ENCODE data around the gene HYPK.

The HYPK gene

DNA sequence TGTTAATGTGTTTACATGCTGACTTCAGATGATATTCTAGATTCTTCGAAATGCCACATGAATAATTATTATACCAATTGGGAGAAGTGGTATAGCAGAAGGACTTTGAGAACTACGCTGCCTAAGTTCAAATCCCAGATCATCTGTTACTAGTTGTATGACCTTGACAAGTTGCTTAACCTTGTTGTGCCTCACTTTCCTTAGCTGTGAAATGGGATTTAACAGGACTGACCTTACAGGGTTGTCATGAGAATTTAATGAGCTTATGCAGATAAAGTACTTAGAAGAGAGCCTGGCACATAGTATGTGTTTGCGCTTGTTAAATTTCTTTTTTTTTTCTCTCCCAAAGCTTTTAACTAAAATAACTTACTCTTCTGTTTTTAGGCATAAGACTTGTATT, 50.9 kb downstream of the HYPK start:
- no peaks in the 10 kb centered on the region for H3K9me3 ChIP-seq
- no peak for DNase-seq
- H3K4me1 ChIP-seq, result no peaks in the 10 kb centered on the region
- no peak overlapping the region for H3K4me3 ChIP-seq
- no peaks in the 10 kb centered on the region for H3K27me3 ChIP-seq
- TF ChIP-seq, protein P1, sequence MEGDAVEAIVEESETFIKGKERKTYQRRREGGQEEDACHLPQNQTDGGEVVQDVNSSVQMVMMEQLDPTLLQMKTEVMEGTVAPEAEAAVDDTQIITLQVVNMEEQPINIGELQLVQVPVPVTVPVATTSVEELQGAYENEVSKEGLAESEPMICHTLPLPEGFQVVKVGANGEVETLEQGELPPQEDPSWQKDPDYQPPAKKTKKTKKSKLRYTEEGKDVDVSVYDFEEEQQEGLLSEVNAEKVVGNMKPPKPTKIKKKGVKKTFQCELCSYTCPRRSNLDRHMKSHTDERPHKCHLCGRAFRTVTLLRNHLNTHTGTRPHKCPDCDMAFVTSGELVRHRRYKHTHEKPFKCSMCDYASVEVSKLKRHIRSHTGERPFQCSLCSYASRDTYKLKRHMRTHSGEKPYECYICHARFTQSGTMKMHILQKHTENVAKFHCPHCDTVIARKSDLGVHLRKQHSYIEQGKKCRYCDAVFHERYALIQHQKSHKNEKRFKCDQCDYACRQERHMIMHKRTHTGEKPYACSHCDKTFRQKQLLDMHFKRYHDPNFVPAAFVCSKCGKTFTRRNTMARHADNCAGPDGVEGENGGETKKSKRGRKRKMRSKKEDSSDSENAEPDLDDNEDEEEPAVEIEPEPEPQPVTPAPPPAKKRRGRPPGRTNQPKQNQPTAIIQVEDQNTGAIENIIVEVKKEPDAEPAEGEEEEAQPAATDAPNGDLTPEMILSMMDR (IDR thresholded peaks at IDR 0.05), result no peak
- H3K36me3 ChIP-seq, result peaks cover 13 to 36% (median 28%) of the 10 kb centered on the region in 3 donors
- intact Hi-C loops (cut with DNase I; ENCODE audit: low total_unique reads), result no loop called here
- H3K27ac ChIP-seq, result no peak overlapping the region

DNA sequence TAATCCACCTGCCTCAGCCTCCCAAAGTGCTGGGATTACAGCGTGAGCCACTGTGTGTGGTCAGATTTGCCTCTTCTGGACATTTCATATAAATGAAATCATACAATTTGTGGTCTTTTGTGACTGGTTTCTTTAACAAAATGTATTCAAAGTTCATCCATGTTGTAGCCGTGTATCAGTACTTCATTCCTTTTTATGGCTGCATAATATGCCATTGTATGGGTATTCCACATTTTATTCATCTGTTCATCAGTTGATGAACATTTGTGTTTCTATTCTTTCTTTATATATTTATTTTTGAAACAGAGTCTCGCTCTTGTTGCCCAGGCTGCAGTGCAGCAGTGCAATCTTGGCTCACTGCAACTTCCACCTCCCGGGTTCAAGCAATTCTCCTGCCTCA, 52.2 kb downstream of the HYPK start:
- no peak for DNase-seq
- intact Hi-C loops (cut with DNase I; ENCODE audit: low total_unique reads), result no loop called here
- no peaks in the 10 kb centered on the region for H3K9me3 ChIP-seq
- no peaks in the 10 kb centered on the region for H3K27me3 ChIP-seq
- no peaks in the 10 kb centered on the region for H3K4me1 ChIP-seq
- TF ChIP-seq, protein P1 (IDR thresholded peaks at IDR 0.05), result no peak
- no peak overlapping the region for H3K4me3 ChIP-seq
- peaks cover 13 to 35% (median 25%) of the 10 kb centered on the region in 3 donors for H3K36me3 ChIP-seq
- no peak overlapping the region for H3K27ac ChIP-seq

All from tibial artery (tissue), 4 donors.